Measurements from ENCODE around the gene COMTD1.

The COMTD1 gene

DNA sequence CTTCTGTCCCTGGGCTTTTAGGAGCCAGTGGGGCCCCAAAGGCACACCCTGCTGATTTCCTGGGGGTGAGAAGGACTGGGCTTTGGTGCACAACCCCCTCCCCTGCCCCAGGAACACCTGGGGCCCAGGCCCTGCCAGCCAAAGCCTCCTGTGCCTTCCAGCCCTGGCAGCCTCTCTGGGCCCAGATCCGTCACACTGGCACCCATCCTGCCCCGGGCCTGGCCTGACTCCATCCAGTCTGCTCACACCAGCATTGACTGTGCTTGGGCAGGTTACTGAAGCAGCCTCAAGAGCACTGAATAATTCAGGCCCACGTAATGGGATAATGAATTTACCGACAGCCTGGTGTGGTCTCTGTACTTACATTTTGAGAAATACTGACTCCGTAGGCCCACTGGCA is 12.0 kb upstream of the COMTD1 start:
- in situ Hi-C loops (cut with MboI; ENCODE audit: low pct_unique_long_range_greater_than_20kb, low sequenced_read_pairs), result no loop called here
- DNase-seq, result no peak

DNA sequence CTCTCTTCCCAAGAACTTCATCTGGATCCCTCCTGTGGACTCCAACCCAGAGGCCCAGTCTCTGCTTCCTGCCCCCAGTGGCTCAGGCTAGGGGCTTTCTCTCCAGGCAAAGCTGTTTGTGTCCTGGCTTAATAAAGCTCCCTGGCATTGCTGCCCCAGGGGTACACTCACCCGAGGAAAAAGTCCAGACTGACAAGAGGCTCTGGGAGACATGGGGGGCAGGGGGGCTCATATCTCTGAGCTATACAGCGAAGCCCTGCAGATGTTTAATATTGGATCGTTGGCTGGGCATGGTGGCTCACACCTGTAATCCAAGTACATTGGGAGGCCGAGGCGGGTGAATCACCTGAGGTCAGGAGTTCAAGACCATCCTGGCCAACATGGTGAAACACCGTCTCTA is 10.7 kb upstream of the COMTD1 start:
- DNase-seq, result no peak
- in situ Hi-C loops (cut with MboI; ENCODE audit: low pct_unique_long_range_greater_than_20kb, low sequenced_read_pairs), result no loop called here

DNA sequence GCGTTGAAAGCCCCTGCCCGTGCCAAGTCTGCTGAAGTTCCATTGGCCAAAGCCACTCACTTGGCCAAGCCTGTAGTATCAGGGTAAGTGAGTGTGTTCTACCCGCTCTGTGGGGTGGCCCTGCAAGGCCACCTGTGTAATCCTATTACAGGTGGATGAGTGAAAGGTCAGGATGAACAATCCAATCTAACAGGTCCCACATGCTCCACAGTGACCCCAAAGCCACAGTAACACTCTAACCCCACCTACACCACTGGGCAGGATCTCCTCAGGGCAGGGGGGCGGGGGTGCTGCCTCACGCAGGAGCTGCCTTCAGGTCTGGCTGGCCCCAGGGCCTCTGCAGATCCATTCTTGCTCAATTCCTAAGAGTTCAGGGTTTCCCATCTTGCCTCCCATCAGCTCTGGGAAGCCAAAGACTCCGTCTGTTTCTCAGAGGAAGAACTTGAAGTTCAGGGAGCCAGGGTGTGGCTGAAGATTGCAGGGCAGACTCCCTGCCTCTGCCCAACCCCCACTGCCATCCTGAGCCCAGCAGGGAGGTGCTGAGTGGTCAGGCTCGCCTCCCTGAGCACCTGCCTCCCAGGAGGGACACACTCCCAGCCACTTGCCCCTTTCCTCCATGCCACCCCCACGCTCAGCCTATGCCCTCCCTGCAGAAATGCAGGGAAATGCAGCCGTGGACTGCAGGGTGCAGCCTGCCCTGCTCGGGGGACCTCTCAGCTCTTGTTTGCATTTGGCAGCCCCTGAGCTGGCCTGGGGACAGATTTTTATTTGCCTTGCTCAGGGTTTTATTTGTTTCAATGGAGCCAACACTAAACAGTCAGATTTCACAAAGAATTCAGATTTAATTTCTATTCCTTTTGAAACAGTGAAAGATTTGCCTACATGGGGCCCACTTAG is 9.8 kb upstream of the COMTD1 start:
- no peak for DNase-seq
- in situ Hi-C loops (cut with MboI; ENCODE audit: low pct_unique_long_range_greater_than_20kb, low sequenced_read_pairs), result no loop called here

DNA sequence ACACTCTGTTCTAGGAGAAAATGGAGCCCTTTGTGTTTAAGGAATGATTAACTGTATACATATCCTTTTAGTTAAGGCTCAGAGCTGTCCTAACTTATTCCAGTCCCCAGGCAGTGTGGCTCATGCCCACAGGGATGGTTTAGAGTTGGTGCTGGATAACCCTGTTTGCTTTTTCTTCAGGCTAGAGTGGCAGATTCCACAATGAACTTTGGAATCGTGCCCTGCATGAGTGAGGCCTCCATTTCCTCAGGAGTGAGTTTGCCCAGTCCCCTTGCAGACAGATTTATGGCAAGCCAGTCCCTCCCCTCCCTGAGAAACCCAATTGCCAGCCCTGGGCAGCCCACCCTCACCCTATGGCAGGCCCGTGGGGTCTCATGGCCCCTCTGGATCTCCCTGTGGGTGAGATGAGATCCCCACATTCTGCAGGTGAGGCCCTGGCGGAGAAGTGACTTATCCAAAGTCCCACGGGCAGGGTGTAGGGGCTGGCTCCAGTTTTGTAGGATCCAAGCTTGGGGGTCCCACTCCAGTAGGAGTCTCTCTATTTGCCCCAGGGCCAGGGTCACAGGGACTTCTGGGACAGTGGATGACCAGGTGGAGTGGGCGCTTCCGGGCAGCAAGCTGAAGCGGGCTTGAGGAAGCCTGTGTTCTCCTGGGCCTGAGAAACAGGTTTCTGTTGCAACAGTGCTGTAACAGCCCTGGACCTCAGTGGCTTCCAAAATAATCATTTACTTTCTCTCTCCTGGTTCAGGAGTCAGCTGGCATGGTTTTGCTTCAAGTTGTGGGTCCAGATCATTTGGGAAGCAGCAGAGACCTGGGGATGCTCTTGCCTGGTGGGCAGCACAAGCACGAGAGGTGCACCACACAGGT is 9.0 kb upstream of the COMTD1 start:
- in situ Hi-C loops (cut with MboI; ENCODE audit: low pct_unique_long_range_greater_than_20kb, low sequenced_read_pairs), result no loop called here

DNA sequence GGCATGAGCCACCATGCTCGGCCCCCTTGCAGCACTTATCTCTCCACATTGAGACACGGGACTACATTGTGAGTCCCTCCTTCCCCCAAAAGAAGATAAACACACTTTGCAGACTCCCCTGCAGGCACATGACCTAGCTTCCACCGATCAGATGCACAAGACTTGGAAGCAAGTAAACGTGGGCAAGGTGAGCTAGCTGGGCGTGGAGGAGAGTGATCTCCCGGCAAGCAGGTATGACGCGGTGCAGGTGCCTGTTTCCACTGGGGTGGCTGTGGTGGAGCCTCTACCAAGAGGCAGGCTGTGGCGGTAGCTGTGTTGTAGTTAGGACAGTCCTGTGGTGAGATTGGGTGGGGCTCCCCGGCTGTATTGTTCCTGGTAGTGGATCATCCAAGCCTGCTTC is 7.7 kb upstream of the COMTD1 start:
- in situ Hi-C loops (cut with MboI; ENCODE audit: low pct_unique_long_range_greater_than_20kb, low sequenced_read_pairs), result no loop called here

More for the DNA sequence above, 9.0 kb upstream of the COMTD1 start:
- no peak for DNase-seq

DNA sequence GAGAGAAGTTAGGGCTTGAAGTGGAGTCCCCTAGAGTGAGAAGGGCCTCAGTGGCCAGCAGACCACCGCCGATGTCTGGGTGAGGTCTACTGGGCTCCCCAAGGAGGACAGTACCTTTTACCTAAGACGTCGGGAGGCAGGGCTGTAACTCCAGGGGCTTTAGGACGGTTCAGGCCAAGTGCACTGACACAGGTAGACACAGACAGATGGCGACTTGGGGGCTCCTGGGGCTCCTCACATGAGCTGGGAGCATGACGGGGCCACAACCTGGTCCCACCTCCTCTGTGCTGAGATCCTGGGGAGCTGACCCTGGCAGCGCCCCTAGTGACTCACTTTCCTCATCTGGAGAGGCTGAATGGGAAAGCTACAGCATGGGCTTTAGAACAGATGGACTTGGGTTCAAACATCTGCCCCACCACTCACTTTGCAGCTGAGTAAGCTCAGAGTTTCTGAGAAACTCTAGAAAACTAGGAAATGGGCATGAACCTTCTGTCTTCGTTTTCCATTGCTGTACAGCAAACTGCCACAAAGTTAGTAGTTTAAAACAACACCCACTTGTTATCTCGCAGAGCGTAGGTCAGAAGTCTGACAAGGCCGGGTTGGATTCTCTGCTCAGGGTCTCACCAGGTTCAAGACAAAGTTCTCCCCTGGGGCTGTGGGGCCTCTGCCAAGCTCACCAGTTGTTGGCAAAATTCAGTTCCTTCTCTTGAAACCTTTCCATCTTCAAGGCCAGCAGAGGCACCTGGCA is 4.7 kb upstream of the COMTD1 start:
- in situ Hi-C loops (cut with MboI; ENCODE audit: low pct_unique_long_range_greater_than_20kb, low sequenced_read_pairs), result no loop called here
- no peak for DNase-seq

More for the DNA sequence above, 7.7 kb upstream of the COMTD1 start:
- no peak for DNase-seq

DNA sequence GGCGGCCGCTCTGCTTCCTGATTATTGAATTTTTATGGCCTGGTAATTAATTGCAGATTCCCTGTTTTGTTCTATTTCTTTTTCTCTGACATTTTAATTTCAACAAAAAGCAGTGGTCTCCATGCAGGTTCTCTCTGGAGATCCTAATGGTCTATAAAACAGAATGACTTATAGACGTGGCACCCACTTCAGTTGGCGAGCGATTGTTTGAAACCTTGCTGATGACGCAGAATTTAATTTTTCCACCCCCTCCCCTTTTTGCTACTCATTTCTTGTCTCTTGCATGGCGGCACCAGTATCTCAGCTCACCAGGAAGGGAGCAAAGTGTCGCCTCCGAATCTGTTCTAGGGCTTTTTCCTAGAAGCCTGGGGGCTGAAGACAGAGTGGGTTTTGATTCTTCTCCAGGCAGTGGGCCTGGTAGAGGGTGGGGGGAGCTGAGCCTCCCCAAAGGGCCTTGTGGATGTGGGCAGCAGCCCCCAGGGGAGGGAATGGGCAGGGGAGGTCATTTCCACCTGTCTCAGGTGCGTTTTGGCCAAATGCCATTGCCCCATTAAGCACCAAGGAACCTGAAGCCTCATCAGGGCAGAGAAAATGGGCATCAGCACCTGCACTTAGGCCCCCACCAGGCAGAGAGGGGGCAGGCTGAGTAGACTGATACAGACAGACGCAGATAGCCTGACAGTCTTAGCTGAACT is 3.5 kb upstream of the COMTD1 start:
- in situ Hi-C loops (cut with MboI; ENCODE audit: low pct_unique_long_range_greater_than_20kb, low sequenced_read_pairs), result no loop called here
- no peak for DNase-seq

DNA sequence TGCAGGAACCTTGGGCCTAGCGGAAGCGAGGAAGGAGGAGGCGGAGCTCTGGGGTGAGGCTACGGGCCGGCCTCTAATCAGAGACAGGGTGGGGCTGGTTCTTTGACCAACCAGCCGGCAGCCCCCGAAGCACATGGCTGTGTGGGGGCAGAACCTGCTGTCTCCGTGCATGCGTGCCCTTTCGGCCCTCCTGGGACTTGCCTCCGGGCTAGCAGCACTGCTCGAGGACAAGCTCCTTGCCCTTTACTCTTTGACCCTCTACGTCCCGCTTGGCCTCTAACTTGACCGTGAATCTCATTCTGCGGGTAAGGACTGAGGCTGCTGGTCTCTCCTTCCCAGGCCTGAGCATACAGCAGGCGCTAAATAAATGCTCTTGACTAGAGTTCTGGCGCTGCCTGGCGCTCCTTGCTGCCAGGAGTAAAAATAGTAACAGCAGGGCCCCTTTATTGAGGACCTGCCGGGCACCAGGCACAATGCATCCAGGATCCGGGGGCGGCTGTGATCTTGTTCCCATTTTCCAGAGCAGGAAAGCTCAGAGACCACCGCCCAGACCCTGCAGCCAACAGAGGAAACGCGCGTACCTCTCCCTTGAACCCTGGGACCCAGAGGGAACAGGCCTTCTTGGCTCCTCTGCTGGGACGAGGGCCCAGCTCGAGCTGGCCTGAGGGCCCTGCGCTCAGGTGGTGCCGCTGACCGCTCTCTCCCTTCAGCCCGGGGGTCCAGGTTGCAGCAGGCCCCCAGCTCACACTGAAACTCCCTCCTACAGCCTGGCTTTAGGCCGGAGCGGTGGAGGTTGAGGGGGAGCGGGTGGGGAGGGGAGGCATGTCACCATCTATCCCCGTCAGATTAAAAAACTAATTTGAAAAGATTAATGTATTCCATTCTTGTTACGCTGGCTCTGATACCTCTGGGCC is 2.7 kb upstream of the COMTD1 start:
- in situ Hi-C loops (cut with MboI; ENCODE audit: low pct_unique_long_range_greater_than_20kb, low sequenced_read_pairs), result no loop called here

DNA sequence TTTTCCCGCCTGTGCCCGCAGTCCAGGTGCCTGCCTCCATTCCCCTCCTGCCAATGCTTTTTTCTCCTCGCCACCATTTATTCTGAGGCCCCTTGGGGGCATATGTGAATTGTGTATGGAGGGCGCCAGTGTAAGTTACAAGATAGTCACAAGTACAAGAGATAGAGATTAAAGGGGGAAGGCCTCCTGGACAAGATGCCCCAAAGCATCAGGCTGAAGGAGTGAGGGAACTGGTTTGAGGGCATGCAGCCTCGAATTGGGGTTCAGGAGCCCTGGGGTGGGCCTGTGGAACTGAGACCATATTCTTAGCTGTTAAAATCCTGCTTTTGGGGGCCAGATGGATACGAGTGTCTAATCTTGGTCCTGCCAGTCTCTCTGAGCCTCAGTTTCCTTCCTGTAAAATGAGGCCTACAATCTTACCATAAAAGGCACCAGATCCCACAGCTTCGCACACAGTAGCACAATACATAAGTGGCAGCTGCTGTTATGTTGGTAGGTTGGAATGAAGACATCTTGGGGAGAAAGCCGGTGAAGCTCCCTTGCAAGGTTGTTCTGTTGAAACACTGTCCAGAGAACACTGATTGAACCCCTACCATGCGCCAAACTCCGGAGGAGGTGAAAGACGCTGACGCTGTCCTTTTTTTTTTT is 545 bp upstream of the COMTD1 start:
- in situ Hi-C loops (cut with MboI; ENCODE audit: low pct_unique_long_range_greater_than_20kb, low sequenced_read_pairs), result no loop called here
- DNase-seq, result peak; percentile 81

More for the DNA sequence above, 2.7 kb upstream of the COMTD1 start:
- peak; percentile 89 for DNase-seq

DNA sequence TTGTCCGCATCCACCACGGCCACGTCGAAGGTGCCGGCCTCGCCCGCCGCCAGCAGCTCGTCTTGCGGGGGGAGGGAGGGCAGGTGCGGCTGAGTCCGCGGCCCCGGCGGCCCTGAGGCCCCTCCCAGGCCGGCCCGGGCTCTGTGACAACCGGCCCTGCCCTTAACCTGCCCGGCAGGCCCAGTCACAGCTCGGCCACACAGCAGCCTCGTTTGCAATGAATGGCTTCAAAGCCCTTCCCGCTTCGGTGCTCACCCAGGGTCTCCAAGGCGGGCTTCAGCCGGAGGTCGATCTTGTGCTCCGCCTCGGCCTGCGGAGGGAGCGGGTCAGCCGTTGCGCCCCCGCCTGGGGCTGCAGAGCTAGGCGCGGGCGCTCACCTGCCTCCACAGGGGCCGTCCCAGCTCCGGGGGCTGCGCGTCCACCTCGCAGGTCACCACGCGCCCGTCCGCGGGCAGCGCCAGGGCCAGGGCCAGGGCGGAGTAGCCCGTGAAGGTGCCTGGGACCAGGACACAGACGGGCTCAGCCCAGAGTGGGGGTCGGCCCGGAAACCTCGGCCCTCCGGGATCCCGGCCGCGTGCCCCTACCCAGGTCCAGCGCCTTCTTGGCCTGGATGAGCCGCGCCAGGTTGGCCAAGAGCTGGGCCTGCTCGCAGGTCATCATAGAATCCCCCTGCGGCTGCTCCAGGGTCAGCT is 928 bp downstream of the COMTD1 start:
- DNase-seq, result no peak
- in situ Hi-C loops (cut with MboI; ENCODE audit: low pct_unique_long_range_greater_than_20kb, low sequenced_read_pairs), result no loop called here

DNA sequence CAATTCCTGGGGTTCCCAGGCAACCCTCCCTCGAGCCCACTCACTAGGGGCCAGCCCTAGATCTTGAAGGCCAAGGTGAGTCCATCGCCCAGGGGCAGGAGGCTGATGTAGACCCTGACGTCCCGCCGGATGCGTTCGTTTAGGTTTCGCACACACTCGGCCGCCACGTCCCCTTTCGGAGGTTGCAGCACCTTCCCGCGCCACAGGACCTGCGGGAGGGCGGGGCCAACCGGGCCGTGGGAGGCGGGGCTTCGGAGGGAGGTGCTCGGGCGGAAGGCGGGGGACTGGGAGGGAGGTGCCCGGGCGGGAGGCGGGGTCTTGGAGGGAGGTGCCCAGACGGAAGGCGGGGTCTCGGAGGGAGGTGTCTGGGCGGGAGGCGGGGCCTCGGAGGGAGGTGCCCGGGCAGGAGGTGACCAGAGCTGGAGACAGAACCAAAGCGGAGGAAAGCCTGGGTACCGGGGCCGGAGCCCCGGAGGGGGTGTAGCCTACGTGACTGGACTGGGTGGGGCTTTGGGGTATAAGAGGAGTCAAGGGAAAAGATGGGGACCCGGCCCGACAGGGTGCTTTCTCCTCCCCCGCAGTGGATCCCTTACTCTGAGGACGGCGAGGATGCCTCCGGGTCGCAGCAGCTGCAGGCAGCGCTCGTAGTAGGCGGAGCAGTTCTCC is 1.6 kb downstream of the COMTD1 start:
- DNase-seq, result peak; percentile 86
- in situ Hi-C loops (cut with MboI; ENCODE audit: low pct_unique_long_range_greater_than_20kb, low sequenced_read_pairs), result no loop called here

DNA sequence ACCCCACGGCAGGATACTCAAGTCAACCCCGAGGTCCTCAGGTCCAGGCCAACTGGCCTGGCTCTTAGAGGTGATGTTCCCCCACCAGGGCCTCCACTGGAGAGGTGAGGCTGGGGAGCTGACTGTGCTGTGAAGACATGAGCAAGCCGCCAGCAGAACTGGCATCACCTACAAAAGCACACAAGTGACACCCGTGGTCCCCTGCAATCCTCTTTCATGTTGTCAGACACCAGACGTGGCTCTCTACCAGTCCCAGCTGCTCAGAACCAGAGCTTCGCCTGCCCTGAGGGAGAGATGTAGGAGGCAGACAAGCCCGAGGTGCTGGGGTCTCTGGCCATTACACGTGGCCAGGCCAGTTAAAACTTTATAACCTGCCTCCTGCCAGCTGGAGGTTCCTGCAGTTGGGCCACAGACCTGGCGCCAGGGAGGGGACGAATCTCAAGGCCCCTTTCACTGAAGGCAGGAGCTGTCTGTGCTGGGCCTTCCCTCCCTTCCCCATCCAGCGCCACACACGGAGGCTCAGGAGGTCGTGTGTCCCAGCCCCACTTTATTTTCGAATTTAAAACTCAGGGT is 2.2 kb downstream of the COMTD1 start:
- in situ Hi-C loops (cut with MboI; ENCODE audit: low pct_unique_long_range_greater_than_20kb, low sequenced_read_pairs), result no loop called here

DNA sequence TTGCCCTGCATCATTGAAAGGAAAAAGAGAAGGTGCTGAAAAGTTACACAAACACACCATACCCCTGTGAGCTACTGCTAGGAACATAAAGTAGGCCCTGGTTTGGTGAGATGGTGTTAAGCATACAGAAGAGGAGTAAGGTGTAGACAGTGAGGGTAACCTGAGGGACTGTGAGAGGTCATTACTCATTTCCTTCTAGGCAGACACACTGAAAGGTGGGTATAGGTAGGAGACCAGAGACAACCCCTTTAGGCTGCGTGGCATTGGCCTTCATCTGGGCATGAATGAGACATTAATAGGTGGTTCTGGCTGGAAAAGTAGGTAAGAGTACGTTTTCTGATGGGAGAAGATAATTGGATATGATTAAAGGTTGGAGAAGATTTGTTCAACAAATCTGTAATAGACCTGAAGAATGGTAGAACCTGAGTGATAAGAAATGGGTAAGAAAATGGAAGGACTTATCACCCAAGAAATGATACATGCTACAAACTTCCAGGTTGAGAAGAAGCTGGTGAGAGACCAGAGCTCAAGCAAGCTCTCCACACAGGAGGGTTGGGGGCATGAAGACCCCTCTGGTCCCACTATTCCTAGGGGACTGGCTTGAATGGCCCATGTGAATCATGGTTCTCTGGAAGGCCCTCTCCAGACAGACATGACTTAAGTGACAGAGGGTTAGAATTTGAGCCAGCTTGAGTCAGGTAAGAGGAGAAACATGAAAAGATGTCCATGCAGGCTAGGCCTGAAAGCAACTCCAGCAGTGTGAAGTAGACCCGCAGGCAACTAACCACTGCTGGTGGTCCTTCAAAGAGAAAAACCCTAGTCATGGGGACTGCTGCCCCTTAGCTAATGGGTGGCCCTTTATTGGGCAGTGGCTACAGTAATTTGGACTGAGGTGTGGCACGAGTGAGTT is 3.8 kb downstream of the COMTD1 start:
- in situ Hi-C loops (cut with MboI; ENCODE audit: low pct_unique_long_range_greater_than_20kb, low sequenced_read_pairs), result no loop called here
- DNase-seq, result peak; percentile 9

More for the DNA sequence above, 2.2 kb downstream of the COMTD1 start:
- DNase-seq, result peak; percentile 37

DNA sequence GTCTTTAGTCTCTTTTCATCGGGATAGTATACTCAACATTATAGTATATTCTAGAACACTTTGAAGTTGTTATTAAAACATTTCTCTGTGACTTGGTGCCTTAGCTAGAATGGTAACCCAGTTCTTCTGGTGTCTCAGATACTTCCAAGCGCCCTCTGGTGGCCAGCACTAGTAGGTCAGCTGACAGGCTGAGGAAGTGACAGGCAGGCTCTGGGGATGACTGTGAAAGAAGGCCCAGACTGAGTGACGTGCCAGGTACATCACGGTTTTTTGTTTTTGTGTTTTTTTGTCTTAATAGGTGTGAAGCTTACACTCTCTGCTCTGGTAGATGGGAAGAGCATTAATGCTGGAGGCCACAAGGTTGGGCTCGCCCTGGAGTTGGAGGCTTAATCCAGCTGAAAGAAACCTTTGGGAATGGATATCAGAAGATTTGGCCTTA is 5.1 kb downstream of the COMTD1 start:
- in situ Hi-C loops (cut with MboI; ENCODE audit: low pct_unique_long_range_greater_than_20kb, low sequenced_read_pairs), result no loop called here
- peak; percentile 86 for DNase-seq

DNA sequence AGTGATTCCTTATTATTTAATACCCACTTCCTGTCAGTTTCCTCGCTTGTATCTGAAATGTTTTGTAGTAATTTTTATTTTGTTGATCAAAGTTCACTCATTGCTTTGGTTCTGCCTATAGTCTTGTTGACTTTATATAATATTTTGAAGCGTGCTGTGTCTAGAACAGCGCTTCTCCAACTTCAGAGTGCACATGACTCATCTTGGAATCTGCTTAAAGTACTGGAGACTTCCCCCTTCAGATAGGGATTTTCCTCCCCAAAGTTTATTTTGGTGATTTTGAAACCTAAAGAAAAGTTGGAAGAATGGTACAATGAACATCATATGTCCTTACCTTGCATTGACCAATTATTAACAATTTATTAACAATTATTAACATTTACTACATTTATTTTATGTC is 5.8 kb downstream of the COMTD1 start:
- no peak for DNase-seq
- in situ Hi-C loops (cut with MboI; ENCODE audit: low pct_unique_long_range_greater_than_20kb, low sequenced_read_pairs), result no loop called here
